Adrenal gland (tissue), 12 donors: ENCODE measurements around the gene ATP5F1C. TPM values are rescaled to one million over a fixed set of nuclear protein-coding genes. Genes with fewer than 3 reads are reported as not detected.
A peak's percentile ranks its signal among the peaks of the same experiment; 100 is the strongest.

Source experiments
- DNase-seq, 7 donors: peaks; one replicate each; pipeline ENCODE4 v3.0.0-alpha.2; 2019 to 2020
- H3K27ac ChIP-seq, 5 donors: fragments of 200-600 bp; sonication (generic) in 4 of 5; 1 replicate in 3 of 5; 2 replicates in 2 of 5; pipeline versions ENCODE4 v1.5.1 to v1.8.0; 2016 to 2020; ENCODE audit warnings: mild to moderate bottlenecking in 1 of 5
- H3K27me3 ChIP-seq: fragments of 200-600 bp; 2 replicates; pipeline ENCODE4 v1.8.0; 2021
- H3K36me3 ChIP-seq, 2 donors: fragments of 200-600 bp; replicated peaks in 1 of 2; 1 replicate in 1 of 2; 2 replicates in 1 of 2; pipeline versions ENCODE4 v1.5.1 to v1.8.0; 2018 to 2022
- H3K4me1 ChIP-seq, 2 donors: fragments of 200-600 bp; replicated peaks in 1 of 2; 1 replicate in 1 of 2; 2 replicates in 1 of 2; pipeline versions ENCODE4 v1.5.1 to v1.8.0; 2018 to 2021
- H3K4me3 ChIP-seq, 4 donors: fragments of 200-600 bp; sonication (generic) in 3 of 4; one replicate each; pipeline ENCODE4 v1.5.1; 2016 to 2018
- H3K9me3 ChIP-seq, 3 donors: fragments of 200-600 bp; sonication (generic) in 1 of 3; replicated peaks in 1 of 3; 1 replicate in 2 of 3; 2 replicates in 1 of 3; pipeline versions ENCODE4 v1.5.1 to v1.8.0; 2016 to 2021
- POLR2A ChIP-seq, 2 donors: fragments of 450-650 bp; IDR thresholded peaks; one replicate each; pipeline ENCODE4 v1.6.1; 2017; ENCODE audit warnings: antibody characterized with exemption in 2 of 2, mild to moderate bottlenecking in 2 of 2, moderate library complexity in 1 of 2
- WGBS, 4 donors: extraction: QIAGEN DNeasy Blood & Tissue Kit in 2 of 4; methylation state at CpG; one replicate each; pipeline versions ENCODE4 v1.1.5 to v1.1.7; 2013 to 2017; 5-methylcytosine and 5-hydroxymethylcytosine counted together
- intact Hi-C, 2 donors: fragments of 100-400 bp; cut with DNase I; formaldehyde crosslinking; loops; one replicate each; pipeline versions ENCODE4 v1.14.1 to v1.15.0; 2022 to 2023
- polyA plus RNA-seq, 3 donors: library from polyadenylated mRNA; stranded (reverse); fragments of 200-250 nt in 2 of 3; fragments of 350-450 nt in 1 of 3; fragmentation: Illumina TruSeq in 1 of 3; extraction: RNeasy Lipid Tissue Mini Kit (QIAGEN cat#74804) in 1 of 3; gene quantifications; one replicate each; pipeline ENCODE4 v1.2.3, GENCODE V29; 2013 to 2014
- total RNA-seq, 9 donors: library from RNA; depleted of rRNA in 4 of 9; stranded (reverse); fragments of >200 nt in 4 of 9; fragments of 120-200 nt in 1 of 9; fragmentation: NEBNext Ultra II Directional in 1 of 9; extraction: Animal tissue kit (Norgen Biotek cat#: 25700) in 1 of 9; gene quantifications; one replicate each; pipeline versions ENCODE4 v1.1.0 to v1.2.4, GENCODE V29; 2013 to 2023
- TF ChIP-seq, protein P1 (sequence below), 6 experiments: fragments of 450-650 bp in 4 of 6; fragments of 200-600 bp in 2 of 6; sonication (generic) in 1 of 6; IDR thresholded peaks; 1 replicate in 5 of 6; 2 replicates in 1 of 6; pipeline versions ENCODE4 v1.5.1 to v1.8.0; 2016 to 2021; ENCODE audit warnings: antibody characterized with exemption in 6 of 6, mild to moderate bottlenecking in 2 of 6, moderate library complexity in 1 of 6
- donor health status: healthy with polysubstance abuse.
- donor health status: Bipolar disorder and iron deficiency.
- donor health status: DM: yes; HTN: yes; CAD: no.
- donor health status: DM: no; HTN: no; CAD: no.
- donor health status: DM: no; HTN: no; CAD: no.
- donor health status: DM: yes; HTN: yes; CAD: no.

The ATP5F1C gene
- total and polyA plus RNA-seq, 12 donors, result 453 to 1,397 (median 555) TPM

DNA sequence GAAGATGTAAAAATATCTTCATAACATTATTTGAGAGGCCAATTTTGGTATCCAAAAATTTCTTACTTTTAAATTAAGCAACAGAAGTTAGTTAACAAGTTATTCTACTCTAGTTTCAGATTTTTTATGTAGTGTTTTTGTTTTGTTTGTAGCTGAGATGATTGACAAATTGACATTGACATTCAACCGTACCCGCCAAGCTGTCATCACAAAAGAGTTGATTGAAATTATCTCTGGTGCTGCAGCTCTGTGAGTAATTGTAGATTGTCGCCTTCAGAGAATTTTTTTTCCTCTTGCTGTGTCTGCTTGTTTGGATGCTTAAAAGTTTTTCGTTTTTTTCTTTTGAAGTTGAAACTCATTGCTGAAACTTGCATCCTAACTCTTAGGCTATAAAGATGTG lies 14.6 kb downstream of the ATP5F1C start:
- Histone ChIP-seq H3K36me3 (peaks cover 0 to 92% of the 10 kb centered on the region in 2 donors), H3K4me3 (no peak overlapping the region), H3K27me3 (no peaks in the 10 kb centered on the region), H3K27ac (no peak overlapping the region), H3K9me3 (no peaks in the 10 kb centered on the region), H3K4me1 (peaks cover 15 to 28% of the 10 kb centered on the region in 2 donors)
- WGBS, 4 donors, result 86 to 93% (median 88%) methylated on average over 4 of the region's 4 CpGs
- intact Hi-C loops, result no loop called here
- DNase-seq, result no peak
- TF ChIP-seq, protein P1, sequence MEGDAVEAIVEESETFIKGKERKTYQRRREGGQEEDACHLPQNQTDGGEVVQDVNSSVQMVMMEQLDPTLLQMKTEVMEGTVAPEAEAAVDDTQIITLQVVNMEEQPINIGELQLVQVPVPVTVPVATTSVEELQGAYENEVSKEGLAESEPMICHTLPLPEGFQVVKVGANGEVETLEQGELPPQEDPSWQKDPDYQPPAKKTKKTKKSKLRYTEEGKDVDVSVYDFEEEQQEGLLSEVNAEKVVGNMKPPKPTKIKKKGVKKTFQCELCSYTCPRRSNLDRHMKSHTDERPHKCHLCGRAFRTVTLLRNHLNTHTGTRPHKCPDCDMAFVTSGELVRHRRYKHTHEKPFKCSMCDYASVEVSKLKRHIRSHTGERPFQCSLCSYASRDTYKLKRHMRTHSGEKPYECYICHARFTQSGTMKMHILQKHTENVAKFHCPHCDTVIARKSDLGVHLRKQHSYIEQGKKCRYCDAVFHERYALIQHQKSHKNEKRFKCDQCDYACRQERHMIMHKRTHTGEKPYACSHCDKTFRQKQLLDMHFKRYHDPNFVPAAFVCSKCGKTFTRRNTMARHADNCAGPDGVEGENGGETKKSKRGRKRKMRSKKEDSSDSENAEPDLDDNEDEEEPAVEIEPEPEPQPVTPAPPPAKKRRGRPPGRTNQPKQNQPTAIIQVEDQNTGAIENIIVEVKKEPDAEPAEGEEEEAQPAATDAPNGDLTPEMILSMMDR (IDR thresholded peaks at IDR 0.05), result no peak
- TF ChIP-seq POLR2A (IDR thresholded peaks at IDR 0.05), result no peak

DNA sequence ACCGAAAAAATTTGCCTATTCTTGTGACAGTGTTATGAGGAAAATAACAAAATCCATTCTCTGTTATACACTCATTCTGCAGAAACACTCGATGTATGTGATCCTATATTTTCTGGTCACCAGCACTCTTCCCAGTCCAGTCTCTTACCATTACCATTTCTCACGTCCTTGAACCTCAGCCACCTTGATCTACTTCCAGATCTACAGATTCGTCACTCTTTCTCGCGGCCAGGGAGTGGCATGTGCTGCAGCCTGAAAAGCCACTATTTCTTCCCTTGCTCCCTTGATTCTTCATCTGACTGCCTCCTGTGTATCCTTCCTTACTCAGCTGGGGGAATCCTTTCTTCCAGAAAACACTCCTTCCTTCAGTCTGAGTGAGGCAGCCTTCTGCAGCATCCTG lies 16.2 kb downstream of the ATP5F1C start:
- intact Hi-C loops, result no loop called here
- no peak for TF ChIP-seq POLR2A (IDR thresholded peaks at IDR 0.05)
- TF ChIP-seq, protein P1 (IDR thresholded peaks at IDR 0.05), result no peak
- Histone ChIP-seq H3K4me1 (peaks cover 7 to 18% of the 10 kb centered on the region in 2 donors), H3K9me3 (no peaks in the 10 kb centered on the region), H3K36me3 (peaks cover 0 to 93% of the 10 kb centered on the region in 2 donors), H3K4me3 (no peak overlapping the region), H3K27me3 (no peaks in the 10 kb centered on the region), H3K27ac (peak overlapping the region in 2 of 5 donors; percentile 29 to 42)
- 56 to 65% (median 59%) methylated on average over 6 of the region's 6 CpGs for WGBS, 4 donors
- peak in 2 of 7 donors; percentile 38 to 39 for DNase-seq

DNA sequence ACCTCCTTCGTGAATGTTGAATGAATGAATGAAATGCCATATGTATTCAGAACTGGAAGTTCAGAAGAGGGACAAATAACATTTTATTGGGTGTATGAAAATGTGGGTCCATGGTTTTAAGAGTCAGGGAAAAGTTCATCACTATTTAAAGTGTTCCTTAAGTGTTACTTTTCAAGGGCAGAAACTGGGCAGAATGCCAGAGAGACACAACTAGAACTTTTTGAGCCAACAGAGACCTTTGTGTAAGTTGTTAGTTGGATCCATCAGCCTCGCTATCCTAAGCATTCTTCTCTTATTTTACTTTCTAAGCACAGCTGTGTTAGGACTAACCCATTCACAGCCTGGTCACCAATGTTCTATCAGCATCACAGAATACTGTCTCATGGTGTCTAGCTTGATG lies 16.8 kb downstream of the ATP5F1C start:
- TF ChIP-seq, protein P1 (IDR thresholded peaks at IDR 0.05), result no peak
- no peak for TF ChIP-seq POLR2A (IDR thresholded peaks at IDR 0.05)
- intact Hi-C loops, result no loop called here
- WGBS, 4 donors, result 51 to 57% (median 55%) methylated on average over 2 of the region's 2 CpGs

DNA sequence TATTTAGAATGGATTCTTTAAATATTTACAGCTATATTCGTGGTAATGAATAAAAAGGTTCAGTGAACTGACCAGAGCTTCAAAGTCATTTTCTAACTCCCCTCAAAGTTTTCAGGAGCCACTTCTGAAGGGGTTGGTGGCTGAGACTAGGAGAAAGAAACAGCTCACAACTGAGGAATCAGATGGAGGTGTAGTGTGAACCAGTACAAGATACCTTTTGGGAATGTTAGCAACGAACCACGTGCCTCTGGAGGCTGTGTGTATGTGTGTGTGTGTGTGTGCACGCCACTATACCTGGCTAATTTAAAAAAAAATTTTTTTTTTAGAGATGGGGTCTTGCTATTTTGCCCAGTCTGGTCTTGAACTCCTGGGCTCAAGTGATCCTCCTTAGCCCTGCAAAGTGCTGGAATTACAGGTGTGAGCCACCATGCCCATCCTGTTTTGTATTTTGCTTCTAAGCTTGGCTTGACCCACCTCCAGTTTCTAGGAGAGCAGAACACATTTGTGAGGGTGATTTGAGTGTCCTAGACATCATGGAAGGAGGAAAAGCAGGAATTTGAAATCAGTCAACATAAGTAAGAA lies 20.8 kb downstream of the ATP5F1C start:
- peaks cover 0 to 47% of the 10 kb centered on the region in 2 donors for H3K36me3 ChIP-seq
- peaks cover 7 to 21% of the 10 kb centered on the region in 2 donors for H3K4me1 ChIP-seq
- intact Hi-C loops, result no loop called here
- H3K4me3 ChIP-seq, result no peak overlapping the region
- H3K27ac ChIP-seq, result no peak overlapping the region
- H3K9me3 ChIP-seq, result no peaks in the 10 kb centered on the region
- H3K27me3 ChIP-seq, result no peaks in the 10 kb centered on the region
- WGBS, 4 donors, result 75 to 80% (median 78%) methylated on average over 4 of the region's 4 CpGs
- TF ChIP-seq, protein P1 (IDR thresholded peaks at IDR 0.05), result no peak
- DNase-seq, result no peak

More for the DNA sequence above, 16.8 kb downstream of the ATP5F1C start:
- H3K27me3 ChIP-seq, result no peaks in the 10 kb centered on the region
- no peak overlapping the region for H3K4me3 ChIP-seq
- peak in 1 of 7 donors; percentile 17 for DNase-seq
- peaks cover 7 to 23% of the 10 kb centered on the region in 2 donors for H3K4me1 ChIP-seq
- no peaks in the 10 kb centered on the region for H3K9me3 ChIP-seq
- peak overlapping the region in 1 of 5 donors; percentile 42 for H3K27ac ChIP-seq
- H3K36me3 ChIP-seq, result peaks cover 0 to 87% of the 10 kb centered on the region in 2 donors
